ENCODE measurements around the gene LARP6.
"Not testable (repeated sequence)": the region's sequence is repeated elsewhere in the genome, so short reads cannot be mapped to it uniquely, and the experiment has no call there.

The LARP6 gene

GRCh38 chr15:70829371-70830166 is 24.4 kb downstream of the LARP6 start:
- no peak for DNase-seq

DNA sequence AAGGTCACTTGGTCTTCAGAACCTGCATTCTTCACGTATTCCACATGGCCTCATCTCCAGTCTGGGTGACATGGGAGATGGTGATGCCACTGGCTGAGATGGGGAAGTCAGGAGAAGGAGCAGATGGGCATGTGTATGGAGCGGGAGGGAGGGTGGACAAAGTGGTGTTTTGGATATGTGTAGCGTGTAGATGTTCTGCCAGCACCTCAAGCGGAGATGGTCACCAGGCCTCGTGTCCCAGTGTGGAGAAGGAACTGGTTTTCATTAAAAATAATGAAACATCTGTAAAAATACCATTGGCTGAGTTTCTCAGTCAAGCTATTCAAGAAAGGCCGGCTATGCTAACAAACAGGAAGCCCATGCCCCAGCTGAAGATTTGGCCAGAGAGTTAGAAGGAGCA is 26.2 kb downstream of the LARP6 start:
- DNase-seq: no peak

DNA sequence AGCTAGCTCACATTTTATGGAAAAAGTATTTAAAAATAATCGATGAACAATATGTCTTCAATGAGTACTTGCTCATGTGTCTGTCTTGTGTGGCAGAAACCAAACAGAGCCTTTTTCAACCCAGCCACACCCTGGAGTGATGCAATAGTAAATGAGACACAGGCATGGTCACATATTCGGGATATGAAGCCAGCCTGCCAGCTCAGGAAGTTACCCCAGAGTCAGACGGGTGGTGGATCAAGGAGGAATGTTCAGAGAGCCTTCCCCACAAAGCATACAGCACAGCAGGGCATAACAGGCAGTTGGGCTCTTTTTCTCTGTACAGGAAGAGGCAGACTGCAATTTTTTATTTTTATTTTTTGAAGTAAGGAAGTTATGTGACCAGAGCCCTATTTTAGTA is 27.3 kb downstream of the LARP6 start:
- DNase-seq: no peak

DNA sequence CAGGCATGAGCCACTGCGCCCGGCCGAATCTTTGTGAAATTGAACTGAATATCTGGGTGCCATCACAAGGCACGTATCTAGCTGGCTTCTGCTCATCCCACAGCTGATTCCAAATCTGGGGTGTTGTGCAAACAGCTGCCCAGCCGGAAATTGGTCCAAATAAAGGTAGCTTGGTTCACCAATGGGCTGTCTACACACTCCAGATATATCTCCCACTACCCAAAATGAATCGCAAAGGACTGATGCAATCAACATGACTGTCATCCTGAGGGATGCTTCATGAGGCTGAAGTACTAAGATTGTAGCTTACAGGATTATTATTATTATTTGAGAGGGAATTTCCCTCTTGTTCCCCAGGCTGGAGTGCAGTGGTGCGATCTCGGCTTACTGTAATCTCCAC is 28.1 kb downstream of the LARP6 start:
- DNase-seq: no peak

DNA sequence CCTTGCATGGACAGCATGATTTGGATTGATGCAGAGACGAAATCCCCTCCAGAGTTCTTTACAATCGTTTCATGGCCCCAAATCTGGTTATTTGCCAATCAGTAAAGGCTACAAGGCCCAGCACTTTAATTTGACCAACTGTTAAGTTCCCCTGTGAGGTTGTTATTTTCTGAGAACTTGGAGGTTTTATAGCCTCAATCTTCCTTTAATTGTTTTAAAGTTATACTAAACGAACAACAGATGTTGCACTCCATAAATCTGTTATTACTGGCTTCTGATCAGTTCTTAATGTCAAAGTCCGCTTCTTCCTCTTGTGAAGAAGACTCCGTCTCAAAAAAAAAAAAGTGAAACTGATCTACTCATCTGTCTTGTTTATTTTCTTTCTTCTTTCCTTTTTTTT is 30.8 kb downstream of the LARP6 start:
- no peak for DNase-seq

DNA sequence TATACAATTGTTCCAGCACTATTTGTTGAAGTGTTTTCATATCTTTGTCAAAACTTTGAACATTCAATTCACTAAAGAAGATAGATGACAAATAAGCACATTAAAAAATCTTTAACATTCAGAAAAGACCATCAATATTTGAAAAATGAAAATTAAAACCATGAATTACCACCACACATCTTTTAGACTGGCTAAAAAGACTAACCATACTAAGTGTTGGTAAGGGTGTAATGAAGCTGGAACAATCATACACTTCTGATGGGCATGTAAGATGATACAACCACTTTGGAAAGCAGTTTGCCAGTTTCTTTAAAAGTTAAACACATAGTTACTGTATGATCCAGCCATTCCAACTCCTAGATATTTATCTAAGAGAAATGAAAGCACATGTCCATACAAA is 33.7 kb downstream of the LARP6 start:
- DNase-seq: no peak

DNA sequence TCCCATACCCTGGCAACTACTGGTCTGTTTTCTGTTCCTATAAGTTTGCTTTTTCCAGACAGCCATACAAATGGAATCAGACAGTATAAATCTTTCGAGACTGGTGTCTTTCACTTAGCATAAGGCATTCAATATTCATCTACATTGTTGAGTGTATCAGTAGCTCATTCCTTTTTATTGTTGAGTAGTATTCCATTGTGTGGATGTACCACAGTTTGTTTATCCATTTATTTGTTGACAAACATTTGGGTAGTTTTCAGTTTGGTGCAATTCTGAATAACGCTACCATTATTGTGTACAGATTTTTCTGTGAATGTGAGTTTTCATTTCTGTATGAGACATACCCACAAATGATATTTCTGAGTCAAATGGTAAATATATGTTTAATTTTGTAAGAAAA is 35.4 kb downstream of the LARP6 start:
- no peak for DNase-seq

- DNase-seq: no peak
Measured at GRCh38 chr15:70817266-70817665, 36.7 kb downstream of the LARP6 start.

GRCh38 chr15:70815604-70816003 is 38.4 kb downstream of the LARP6 start:
- no peak for DNase-seq

- DNase-seq: not testable (repeated sequence)
Measured at GRCh38 chr15:70815011-70815410, 38.9 kb downstream of the LARP6 start.

DNA sequence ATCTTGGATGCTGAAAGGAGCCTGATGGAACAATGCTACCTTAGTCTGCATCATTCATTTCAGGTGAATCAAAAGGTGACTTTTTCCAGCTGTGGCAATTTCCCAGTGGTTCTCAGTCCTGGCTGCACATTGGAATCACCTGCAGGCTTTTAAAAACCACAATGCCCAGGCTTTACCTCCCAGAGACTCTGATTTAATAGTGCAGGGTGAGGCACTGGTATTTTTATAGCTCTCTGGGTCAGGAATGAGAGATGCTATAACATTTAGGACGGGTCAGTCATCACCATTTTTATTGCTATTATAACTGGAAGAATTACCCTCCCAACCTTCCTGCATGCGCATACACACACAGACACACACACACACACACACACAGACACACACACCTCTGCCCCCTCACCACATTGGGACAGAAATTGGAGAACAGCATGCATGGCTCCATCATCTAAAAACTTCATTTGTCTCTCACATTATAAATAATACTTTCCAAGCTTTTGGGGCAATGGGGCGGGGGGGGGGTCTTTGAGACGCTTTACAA is 41.1 kb downstream of the LARP6 start:
- DNase-seq: no peak

GRCh38 chr15:70810916-70811578 is 42.9 kb downstream of the LARP6 start:
- no peak for DNase-seq

DNA sequence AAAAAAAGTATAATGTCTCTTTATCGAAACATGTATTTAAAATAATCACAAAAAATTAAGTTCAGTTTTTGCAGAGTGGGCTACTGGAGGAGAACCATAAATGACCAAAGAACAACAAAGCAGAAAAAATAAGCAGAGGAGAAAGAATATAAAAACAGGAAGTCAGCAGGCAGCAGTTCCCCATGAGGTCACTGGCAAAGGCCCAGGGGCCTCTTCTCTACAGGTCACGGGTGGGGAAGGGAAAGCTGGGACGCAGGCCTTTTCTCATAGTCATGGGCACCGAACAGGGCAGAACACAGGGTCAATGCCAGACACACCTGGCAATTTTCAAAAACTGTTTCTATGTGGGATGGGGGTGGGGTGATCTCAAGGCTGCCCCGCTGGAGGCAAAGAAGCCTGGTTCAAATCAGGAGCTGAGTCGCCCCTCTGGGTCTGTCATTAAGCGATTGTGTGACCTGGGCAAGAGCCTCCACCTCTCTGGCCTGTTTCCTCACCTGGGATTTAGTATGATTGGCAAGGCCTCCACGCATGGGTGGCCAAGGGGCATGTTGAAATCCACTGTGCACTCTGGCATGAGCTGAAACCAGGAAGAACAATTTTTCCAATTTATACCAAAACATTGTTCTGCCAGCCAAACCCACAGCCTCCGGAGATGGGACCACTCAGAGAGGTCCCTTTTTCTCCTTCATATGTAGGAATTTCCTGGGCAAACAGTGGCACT is 46.8 kb downstream of the LARP6 start:
- no peak for DNase-seq

DNA sequence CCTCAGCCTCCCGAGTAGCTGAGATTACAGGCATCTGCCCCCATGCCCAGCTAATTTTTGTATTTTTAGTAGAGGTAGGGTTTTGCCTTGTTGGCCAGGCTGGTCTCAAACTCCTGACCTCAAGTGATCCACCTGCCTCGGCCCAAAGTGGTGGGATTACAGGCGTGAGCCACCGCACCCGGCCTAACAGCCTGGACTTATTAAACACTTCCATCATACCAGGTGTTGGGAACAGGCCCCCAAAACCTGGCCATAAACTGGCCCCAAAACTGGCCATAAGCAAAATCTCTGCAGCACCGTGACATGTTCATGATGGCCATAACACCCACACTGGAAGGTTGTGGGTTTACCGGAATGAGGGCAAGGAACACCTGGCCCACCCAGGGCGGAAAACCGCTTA is 49.6 kb downstream of the LARP6 start:
- DNase-seq: not testable (repeated sequence)

GRCh38 chr15:70802629-70803028 is 51.3 kb downstream of the LARP6 start:
- DNase-seq: no peak

- no peak for DNase-seq
Measured at GRCh38 chr15:70801109-70801508, 52.8 kb downstream of the LARP6 start.

- no peak for DNase-seq
Measured at GRCh38 chr15:70799667-70800450, 54.1 kb downstream of the LARP6 start.

- no peak for DNase-seq
Measured at GRCh38 chr15:70797464-70797863, 56.5 kb downstream of the LARP6 start.

- DNase-seq: no peak
Measured at GRCh38 chr15:70796516-70797310, 57.2 kb downstream of the LARP6 start.

- no peak for DNase-seq
Measured at GRCh38 chr15:70795311-70795665, 58.7 kb downstream of the LARP6 start.

GRCh38 chr15:70794596-70795310 is 59.2 kb downstream of the LARP6 start:
- no peak for DNase-seq

Data from stimulated activated CD4-positive, alpha-beta T cell treated with anti-CD3 and anti-CD28 coated beads, Interleukin-2, amount 100 ng/mL, for 24 hours (primary cell).